Left ventricle myocardium inferior (tissue), 1 donor: Measurements from ENCODE around the gene SHISAL1. TPM values are rescaled to one million over a fixed set of nuclear protein-coding genes. Genes with fewer than 3 reads are reported as not detected.

Source experiments
- DNase-seq: peaks from one replicate; pipeline ENCODE4 v3.0.0-alpha.2; 2020
- H3K27ac ChIP-seq: fragments of 200-600 bp; replicated peaks from 2 replicates; pipeline ENCODE4 v1.8.0; 2021
- H3K27me3 ChIP-seq: fragments of 200-600 bp; 2 replicates; pipeline ENCODE4 v1.8.0; 2021; ENCODE audit warnings: low read depth
- H3K36me3 ChIP-seq: fragments of 200-600 bp; 2 replicates; pipeline ENCODE4 v1.8.0; 2021
- H3K4me1 ChIP-seq: fragments of 200-600 bp; 2 replicates; pipeline ENCODE4 v1.8.0; 2021
- H3K4me3 ChIP-seq: fragments of 200-600 bp; 2 replicates; pipeline ENCODE4 v1.8.0; 2021; ENCODE audit warnings: mild to moderate bottlenecking, moderate library complexity
- H3K9me3 ChIP-seq: fragments of 200-600 bp; replicated peaks from 2 replicates; pipeline ENCODE4 v1.8.0; 2021
- intact Hi-C: fragments of 100-400 bp; cut with micrococcal nuclease; formaldehyde crosslinking; loops from one replicate; pipeline ENCODE4 v1.11.0; 2022
- total RNA-seq: library from RNA; stranded (reverse); fragmentation: NEBNext Ultra II Directional; extraction: Animal tissue kit (Norgen Biotek cat#: 25700); gene quantifications from one replicate; pipeline ENCODE4 v1.2.1, GENCODE V29; 2021
- TF ChIP-seq, protein P1 (sequence below): fragments of 200-600 bp; IDR thresholded peaks from 2 replicates; pipeline ENCODE4 v1.8.0; 2021; ENCODE audit warnings: antibody characterized with exemption, mild to moderate bottlenecking, borderline replicate concordance
- donor health status: DM: no; HTN: yes; CAD: no; lungs with severe emphysema.

The SHISAL1 gene
- total RNA-seq, 1 donor from 2014 or later = 1.3 TPM

DNA sequence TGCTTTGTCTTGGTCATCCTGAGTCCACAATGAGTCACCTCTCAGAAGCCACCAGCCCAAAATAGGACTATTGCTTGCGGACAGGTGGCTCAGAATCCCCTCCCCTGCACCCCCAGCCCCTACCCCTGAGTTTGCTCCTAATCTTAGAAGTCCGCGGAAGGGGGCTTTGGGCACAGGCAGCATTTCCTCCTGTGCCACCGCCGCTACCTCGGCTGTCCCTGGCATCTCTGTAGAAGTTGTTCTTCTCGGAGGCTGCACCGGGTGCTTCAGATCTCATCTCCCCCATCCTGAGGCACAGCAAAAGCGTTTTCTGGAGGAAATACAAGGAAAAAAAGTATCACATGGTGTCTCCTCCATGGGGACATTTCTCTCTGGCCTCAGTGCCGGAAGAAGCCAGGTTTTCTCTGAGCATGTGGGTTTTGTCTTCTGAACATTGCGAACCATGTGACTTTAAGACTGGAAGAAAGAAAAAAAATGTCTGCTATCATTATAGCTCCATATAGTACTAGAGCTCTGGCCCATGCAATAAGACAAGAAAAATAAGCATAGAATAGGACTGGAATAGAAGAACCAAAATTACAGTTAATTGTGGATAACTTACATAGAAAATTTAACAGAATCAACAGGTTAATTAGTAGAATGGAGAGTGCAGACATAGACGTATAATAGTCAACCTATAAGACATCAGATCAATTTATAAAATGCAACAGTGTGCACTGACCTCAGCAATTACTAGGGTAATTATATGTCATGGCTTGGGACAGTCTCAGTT is 63.2 kb downstream of the SHISAL1 start:
- Histone ChIP-seq H3K4me1 (peaks cover 5% of the 10 kb centered on the region), H3K27me3 (peaks cover 9% of the 10 kb centered on the region), H3K9me3 (peaks cover 22% of the 10 kb centered on the region), H3K36me3 (no peaks in the 10 kb centered on the region), H3K27ac (no peak overlapping the region), H3K4me3 (no peak overlapping the region)
- no peak for DNase-seq
- TF ChIP-seq, protein P1, sequence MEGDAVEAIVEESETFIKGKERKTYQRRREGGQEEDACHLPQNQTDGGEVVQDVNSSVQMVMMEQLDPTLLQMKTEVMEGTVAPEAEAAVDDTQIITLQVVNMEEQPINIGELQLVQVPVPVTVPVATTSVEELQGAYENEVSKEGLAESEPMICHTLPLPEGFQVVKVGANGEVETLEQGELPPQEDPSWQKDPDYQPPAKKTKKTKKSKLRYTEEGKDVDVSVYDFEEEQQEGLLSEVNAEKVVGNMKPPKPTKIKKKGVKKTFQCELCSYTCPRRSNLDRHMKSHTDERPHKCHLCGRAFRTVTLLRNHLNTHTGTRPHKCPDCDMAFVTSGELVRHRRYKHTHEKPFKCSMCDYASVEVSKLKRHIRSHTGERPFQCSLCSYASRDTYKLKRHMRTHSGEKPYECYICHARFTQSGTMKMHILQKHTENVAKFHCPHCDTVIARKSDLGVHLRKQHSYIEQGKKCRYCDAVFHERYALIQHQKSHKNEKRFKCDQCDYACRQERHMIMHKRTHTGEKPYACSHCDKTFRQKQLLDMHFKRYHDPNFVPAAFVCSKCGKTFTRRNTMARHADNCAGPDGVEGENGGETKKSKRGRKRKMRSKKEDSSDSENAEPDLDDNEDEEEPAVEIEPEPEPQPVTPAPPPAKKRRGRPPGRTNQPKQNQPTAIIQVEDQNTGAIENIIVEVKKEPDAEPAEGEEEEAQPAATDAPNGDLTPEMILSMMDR = no peak
- intact Hi-C loops = no loop called here

DNA sequence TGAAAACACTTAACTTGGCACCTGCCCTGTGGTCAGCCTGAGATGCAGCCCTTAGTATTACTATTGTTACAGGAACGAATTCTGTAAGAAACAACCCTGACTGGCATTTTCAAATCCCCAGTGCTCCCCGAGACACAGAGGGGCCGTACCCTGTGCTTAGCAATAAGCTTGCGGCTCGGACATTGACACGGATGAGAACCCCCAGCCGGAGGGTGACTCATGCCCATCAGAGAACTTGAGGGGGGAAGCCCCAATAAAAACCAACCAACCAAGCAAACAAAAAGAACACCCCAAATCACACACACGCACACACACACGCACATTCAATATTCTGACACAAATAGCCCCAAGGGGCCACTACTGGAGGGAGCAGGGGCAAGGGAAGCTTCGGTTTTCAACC is 63.8 kb downstream of the SHISAL1 start:
- DNase-seq = no peak
- no peak overlapping the region for H3K4me3 ChIP-seq
- H3K27me3 ChIP-seq = peaks cover 15% of the 10 kb centered on the region
- peaks cover 22% of the 10 kb centered on the region for H3K9me3 ChIP-seq
- peaks cover 5% of the 10 kb centered on the region for H3K4me1 ChIP-seq
- intact Hi-C loops = no loop called here
- no peaks in the 10 kb centered on the region for H3K36me3 ChIP-seq
- TF ChIP-seq, protein P1 = no peak
- H3K27ac ChIP-seq = no peak overlapping the region

DNA sequence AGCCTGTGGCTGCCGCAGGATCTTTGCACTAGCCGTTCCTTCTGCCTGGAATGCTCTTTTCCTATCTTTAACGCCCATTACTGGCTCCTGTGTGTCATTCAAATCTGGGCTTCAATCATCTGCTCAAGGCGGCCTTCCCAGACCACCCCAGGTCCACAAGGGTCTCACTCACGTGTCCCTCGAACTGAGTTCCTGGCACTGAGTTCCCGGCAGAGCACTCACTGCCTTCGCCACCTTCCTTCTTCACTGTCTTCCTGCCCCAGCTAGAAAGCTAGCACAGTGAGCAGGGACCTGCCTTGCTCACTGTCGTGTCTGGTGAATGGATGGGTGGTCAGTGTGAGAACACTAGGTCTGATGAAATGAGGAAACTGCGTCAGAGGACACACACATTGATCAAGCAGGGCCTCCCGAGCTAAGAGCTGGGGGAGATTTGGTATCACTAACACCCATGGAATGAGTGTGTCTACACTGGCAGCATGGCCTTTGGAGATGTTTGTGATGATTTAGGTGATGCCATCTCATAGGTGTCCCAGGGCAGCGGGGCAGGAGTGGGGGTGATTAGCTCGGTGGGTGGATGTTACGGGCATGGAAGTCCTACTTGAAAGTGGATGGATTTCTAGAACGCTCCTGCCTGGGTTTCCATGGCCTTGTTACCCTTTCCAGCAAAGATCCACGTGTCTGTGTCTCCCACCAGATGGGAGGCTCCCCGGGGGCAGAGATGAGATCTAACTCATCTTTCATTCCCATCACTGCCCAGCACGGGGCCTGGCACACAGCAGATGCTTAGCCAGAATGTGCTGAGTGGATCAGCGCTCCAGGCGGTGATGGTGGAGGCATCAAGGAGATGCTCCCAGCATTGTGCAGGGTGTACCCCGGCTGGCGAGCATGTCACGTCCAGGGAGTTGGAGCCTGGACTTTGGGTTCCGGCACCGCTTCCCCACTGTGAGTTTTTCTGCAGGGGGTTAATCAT is 64.5 kb downstream of the SHISAL1 start:
- Histone ChIP-seq H3K36me3 (no peaks in the 10 kb centered on the region), H3K27me3 (peaks cover 22% of the 10 kb centered on the region), H3K9me3 (peaks cover 22% of the 10 kb centered on the region), H3K27ac (no peak overlapping the region), H3K4me3 (no peak overlapping the region), H3K4me1 (peaks cover 5% of the 10 kb centered on the region)
- DNase-seq = no peak
- intact Hi-C loops = no loop called here
- TF ChIP-seq, protein P1 = no peak

DNA sequence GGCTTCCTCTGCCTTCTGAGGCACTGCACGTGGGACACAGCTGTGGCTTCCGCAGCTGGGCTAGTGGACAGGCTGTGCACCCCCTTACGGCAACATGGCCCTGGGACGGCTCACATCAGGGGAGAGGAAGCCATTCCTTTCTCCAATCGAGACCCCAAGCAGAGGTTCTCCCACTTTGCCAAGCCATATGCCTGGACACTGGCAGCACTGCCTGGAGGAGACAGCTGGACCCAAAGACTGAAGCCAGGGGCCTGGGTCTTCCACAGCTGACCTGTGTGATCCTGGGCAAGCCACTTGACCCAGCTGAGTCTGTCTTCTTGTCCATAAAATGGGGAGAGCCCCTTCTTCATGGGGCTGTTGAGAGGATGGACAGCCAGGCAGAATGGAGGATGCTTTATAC is 65.4 kb downstream of the SHISAL1 start:
- Histone ChIP-seq H3K27me3 (peaks cover 28% of the 10 kb centered on the region), H3K4me3 (no peak overlapping the region), H3K9me3 (peaks cover 22% of the 10 kb centered on the region), H3K4me1 (peaks cover 5% of the 10 kb centered on the region), H3K36me3 (no peaks in the 10 kb centered on the region), H3K27ac (no peak overlapping the region)
- intact Hi-C loops = no loop called here
- no peak for DNase-seq
- TF ChIP-seq, protein P1 = no peak

DNA sequence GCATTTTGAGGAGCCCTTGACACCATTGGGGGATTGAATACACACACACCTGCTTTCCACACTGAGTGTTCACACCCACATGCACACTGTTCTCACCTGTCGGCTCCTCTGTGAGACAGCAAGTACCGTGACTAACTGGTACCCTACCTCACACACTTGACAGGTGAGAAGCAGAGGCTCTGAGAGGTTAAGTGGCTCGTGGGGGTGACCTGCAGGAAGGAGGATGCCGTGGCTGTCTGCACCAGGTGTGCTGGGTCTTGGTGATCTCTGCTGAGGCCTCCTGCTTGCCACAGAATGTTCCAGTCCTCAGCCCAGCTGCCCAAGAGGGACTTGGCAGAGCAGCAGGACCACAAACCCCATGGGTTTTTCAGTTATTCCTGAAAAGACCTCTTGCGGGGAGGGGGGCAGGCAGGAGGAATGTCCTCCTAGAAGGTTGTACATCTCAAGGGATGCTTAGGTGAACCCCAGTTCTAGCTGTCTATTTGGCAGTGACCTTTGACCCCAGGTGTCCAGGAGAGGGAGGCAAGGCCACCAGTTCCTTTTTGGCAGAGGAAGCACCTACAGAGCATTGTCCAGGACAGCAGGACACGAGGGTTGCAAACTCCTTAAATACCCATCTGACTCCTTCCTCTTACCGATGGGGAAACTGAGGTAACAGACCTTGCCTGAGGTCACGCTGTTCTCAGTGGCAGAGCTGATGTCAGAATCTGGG is 66.0 kb downstream of the SHISAL1 start:
- H3K4me1 ChIP-seq = peaks cover 5% of the 10 kb centered on the region
- no peak for DNase-seq
- H3K27ac ChIP-seq = no peak overlapping the region
- H3K9me3 ChIP-seq = peaks cover 22% of the 10 kb centered on the region
- intact Hi-C loops = no loop called here
- no peak overlapping the region for H3K4me3 ChIP-seq
- peaks cover 28% of the 10 kb centered on the region for H3K27me3 ChIP-seq
- TF ChIP-seq, protein P1 = no peak
- H3K36me3 ChIP-seq = no peaks in the 10 kb centered on the region
